GM18861 (cell line): Measurements from ENCODE around the gene LYL1.

Experiments
- ATAC-seq: cut with Tn5 transposase; IDR thresholded peaks from one replicate; pipeline ENCODE4 v1.9.1; 2021; ENCODE audit not compliant: unreplicated experiment

Gene LYL1

DNA sequence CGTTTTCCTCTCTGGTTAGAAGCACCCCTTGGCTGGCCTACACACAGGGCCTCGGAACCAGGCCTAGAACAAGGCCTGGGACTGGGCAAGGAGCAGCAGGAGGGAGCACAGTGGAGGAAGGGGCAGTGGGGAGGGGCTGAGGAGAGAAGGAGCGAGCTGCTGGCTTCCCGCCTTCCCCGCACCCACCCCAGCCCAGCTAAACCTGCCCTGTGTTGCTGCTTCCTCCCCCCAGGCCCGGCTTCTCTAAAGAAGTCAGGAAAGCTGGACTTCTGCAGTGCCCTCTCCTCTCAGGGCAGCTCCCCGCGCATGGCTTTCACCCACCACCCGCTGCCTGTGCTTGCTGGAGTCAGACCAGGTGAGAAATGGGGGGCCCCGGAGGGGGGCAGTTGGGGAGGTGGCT lies 24.3 kb downstream of the LYL1 start:
- ATAC-seq, result no peak

DNA sequence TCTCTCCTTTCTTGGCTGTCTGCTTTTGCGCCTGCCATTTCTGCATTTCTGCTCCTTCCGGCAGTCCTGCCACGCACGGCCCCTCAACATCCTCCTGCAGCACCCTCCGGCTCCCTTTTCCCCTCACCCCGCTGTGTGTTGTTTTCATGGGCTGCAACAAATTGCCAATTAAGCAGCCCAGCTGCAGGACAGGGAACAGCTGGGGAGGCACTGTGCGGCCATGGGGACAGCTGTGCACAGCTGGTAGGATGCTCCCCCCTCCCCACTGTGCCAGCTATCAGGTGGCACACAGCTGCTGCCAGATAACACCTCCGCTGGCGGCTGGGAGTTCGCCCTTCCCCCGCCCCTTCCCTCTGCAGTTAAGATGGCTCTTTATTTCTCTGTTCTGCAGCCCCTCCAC lies 25.4 kb downstream of the LYL1 start:
- ATAC-seq, result no peak

DNA sequence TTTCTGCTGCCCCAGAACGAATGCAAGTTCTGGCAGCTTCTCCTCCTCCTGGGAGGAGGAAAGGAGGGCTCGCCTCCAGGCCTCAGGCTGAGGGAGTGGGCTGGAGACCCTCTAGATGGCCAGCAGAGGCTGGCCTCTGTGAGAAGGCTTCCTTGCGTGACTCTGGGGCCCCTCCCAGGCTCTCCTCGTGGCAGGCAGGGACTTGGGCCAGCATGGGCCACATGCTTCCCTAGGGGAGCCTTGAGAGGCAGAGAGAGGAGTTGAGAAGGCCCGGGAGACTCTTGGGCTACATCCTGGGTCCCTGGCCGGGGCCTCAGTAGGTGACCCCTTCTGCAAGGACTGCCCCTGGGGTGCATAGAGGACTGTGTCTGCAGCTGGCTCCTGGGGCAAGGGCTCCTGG lies 25.9 kb downstream of the LYL1 start:
- ATAC-seq, result no peak

DNA sequence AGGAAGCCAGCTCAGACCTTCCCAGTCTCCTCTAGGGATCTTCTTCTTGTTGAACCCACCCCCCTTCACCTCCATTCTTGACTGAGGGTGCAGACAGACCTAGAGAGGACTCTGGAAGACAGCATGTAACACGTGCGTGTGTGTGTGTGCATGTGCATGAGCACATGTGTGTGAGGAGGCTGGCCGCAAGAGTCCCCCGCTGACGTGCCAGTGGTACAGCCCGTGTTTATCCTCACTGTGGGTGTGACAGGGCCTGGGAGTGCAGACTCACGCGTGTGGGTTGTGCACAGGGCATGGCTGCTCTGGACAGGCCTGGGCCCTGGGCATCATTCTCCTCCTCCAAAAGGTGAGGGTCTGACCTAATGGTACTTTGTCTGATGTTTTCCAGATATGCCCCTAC lies 26.3 kb downstream of the LYL1 start:
- ATAC-seq, result no peak

DNA sequence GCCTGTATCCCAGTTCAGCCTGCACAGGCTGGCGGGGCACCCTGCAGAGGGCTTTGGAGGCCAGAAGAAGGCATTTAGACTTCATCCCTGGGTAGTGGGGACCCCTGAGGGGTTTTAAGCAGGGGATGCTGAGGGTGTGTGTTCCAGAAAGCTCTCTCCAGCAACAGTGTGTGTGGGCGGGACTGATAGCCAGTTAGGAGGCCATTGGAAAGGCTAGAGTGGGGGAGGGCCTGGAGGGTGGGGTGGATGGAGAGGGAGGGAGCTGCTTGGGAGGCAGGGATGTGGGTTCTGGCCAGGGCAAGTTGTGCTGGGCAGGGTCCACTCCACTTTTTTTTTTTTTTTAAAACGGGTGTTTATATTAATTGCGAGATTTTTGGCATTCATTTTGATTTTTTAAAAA lies 28.3 kb downstream of the LYL1 start:
- no peak for ATAC-seq

GRCh38 chr19:13073263-13073662 lies 29.4 kb downstream of the LYL1 start:
- no peak for ATAC-seq

DNA sequence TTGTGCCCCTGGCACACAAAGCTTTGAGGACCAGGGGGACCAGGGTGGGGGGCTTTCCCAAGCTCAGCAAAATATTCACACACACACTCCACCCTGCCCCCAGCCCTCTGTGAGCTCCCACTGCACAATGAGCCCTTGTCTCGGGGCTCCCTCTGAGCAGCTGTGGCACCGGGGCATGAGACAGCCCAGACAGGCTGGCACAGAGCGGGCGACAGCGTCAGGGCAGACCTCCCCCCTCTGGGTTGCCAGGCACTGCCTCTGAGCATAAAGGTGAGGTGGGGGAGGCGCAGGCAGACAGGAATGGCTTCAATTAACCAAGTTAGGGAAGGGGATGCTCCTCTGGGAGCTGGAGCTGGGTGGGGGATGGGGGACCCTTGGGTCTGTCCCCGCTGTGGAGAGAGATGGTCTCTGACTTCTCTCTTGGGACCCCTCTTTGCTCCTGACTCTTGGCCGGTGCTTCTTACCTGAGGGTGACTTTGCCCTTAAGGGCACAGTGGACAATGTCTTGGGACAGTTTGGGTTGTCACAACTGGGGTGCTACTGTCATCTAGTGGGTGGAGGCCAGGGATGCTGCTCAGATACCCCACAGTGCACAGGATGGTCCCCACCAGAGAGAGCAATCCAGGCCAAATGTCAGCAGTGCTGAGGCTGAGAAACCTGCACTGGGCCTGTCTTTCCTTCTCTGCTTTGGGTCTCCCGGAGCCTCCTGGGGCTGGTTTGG lies 30.3 kb downstream of the LYL1 start:
- ATAC-seq, result no peak

GRCh38 chr19:13071444-13072187 lies 31.0 kb downstream of the LYL1 start:
- ATAC-seq, result no peak

DNA sequence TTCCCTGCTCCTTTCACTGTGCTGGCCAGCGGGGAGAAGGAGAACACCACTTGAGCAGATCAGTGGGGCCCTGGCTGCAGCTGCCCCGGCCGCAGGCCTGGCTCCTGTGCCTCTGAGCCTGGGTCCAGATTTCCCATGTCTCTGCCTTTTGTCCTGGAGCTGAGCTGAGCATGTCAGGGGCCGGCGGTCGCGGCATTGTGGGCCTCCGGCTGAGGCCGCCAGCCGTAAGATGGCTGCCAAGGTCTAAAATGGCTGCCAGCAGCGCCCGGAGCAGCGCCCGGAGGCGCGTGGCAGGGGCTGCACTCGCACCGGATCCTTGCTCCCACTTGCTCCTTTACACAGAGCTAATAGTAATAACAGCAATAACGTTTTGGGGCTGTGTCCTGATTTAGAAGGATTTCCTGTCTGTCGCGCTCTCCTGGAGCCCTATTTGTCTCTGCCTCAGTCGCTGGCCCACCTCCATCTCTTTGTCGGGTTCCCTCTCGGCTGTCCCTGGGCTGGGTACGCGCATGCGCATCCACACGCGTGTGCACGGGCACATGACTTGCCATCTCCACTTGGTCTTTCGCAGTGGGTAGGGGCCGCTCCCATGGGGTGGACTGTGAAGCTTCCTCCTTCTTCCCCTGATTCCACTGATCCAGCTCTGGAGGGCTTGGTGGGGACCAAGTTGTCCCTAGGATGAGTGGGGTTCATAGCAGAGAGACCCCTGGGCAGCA lies 32.1 kb downstream of the LYL1 start:
- ATAC-seq, result no peak

- no peak for ATAC-seq
Measured at GRCh38 chr19:13069415-13070359, 33.0 kb downstream of the LYL1 start.

DNA sequence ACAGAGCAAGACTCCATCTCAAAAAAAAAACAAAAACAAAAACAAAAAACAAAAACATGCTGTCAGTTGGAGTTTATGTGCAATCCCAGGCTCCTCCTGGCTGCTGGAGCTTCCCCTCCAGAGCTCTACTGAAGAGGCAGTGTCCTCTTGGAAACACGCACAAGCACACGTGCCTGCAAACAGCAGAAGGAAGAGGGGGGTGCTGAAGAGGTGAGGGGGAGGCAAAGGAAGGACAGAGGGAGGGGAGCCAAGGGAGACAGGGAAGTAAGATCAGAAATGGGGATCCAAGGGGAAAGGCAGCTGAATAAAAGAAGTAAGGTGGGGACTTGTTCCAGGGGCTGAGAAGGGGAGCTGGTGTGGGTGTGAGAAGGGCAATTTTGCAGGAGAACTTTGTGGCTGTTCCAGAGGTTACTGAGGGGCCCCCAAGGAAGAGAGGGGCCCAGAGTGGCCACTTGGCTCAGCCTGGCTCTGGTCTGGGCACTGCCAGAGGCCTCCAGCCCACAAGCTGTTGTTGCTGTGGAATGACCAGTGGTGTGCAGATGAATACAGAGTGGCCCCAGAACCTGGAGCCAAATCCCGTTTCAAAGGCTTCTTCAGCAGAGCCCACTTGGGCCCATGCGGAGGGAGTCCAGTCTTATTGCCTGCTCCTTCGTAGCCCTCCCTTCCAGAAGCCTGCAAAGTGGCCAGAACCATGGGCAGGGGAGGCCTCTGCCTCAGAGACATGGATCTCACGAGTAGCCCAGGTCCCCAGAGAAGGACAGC lies 34.4 kb downstream of the LYL1 start:
- ATAC-seq, result no peak

- ATAC-seq, result no peak
Measured at GRCh38 chr19:13066933-13067807, 35.5 kb downstream of the LYL1 start.

DNA sequence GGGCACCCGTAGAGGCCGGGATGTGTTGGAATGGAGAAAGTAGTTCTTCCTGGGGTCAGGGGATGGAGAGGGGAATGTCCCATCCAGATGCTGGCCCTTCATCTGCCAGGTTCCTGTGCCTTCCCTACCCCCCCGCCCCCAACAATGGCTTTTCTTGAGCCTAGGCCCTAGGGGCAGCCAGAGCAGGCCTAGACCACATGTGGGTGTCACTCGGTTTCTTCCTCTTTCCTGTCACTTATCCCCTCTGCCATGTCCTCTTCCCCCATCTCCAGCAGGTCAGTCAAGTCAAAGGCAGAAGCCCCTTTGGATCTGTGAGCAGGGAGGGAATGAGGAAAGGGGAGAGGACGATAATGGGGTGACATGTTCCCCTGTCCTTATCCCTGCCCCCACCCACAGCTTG lies 36.4 kb downstream of the LYL1 start:
- no peak for ATAC-seq

- no peak for ATAC-seq
Measured at GRCh38 chr19:13064092-13064489, 38.6 kb downstream of the LYL1 start.

- ATAC-seq, result no peak
Measured at GRCh38 chr19:13063461-13064091, 39.1 kb downstream of the LYL1 start.

- ATAC-seq, result no peak
Measured at GRCh38 chr19:13062317-13062716, 40.3 kb downstream of the LYL1 start.

- ATAC-seq, result no peak
Measured at GRCh38 chr19:13060964-13061927, 41.4 kb downstream of the LYL1 start.
